WTC11 (cell line): ENCODE measurements around the gene TIAL1. TPM values are rescaled to one million over a fixed set of nuclear protein-coding genes. Genes with fewer than 3 reads are reported as not detected.

Source experiments
- ATAC-seq: fragments of 200-7000 bp; cut with Tn5 transposase; 2 replicates; pipeline ENCODE4 v1.10.0; 2021; ENCODE audit warnings: mild to moderate bottlenecking, moderate library complexity
- CTCF ChIA-PET: fragments of 300-600 bp; sonication (Branson Sonifier 250); formaldehyde crosslinking; loops from one replicate; lab custom pipeline; 2021; ENCODE audit warnings: antibody characterized with exemption; lab: Charles Lee
- POLR2A ChIA-PET: fragments of 350-600 bp; sonication (Branson Sonifier 250); formaldehyde crosslinking; loops from one replicate; lab custom pipeline; 2021; ENCODE audit warnings: antibody characterized with exemption; lab: Charles Lee
- DNase-seq: peaks from one replicate; pipeline ENCODE4 v3.0.0; 2021; ENCODE audit warnings: low spot score
- H3K27ac Mint-ChIP-seq: 2 replicates; pipeline ENCODE4 v1.8.0; 2021; ENCODE audit warnings: mixed read lengths
- H3K27me3 Mint-ChIP-seq: 2 replicates; pipeline ENCODE4 v1.8.0; 2021; ENCODE audit warnings: low read depth, mild to moderate bottlenecking, moderate library complexity, mixed read lengths
- H3K36me3 Mint-ChIP-seq: 2 replicates; pipeline ENCODE4 v1.8.0; 2021; ENCODE audit warnings: mixed read lengths
- H3K4me1 Mint-ChIP-seq: 2 replicates; pipeline ENCODE4 v1.8.0; 2022; ENCODE audit warnings: mixed read lengths
- H3K4me3 Mint-ChIP-seq: 2 replicates; pipeline ENCODE4 v1.8.0; 2021; ENCODE audit warnings: mild to moderate bottlenecking, moderate library complexity, mixed read lengths
- H3K9me3 Mint-ChIP-seq: 2 replicates; pipeline ENCODE4 v1.8.0; 2021; ENCODE audit warnings: mixed read lengths
- ATF1 ChIP-seq: sonication (generic); formaldehyde crosslinking; IDR thresholded peaks from 2 replicates; pipeline ENCODE4 v1.8.1; 2023; ENCODE audit warnings: mild to moderate bottlenecking, moderate library complexity, missing genetic modification reagents
- ATF2 ChIP-seq: sonication (generic); formaldehyde crosslinking; IDR thresholded peaks from 2 replicates; pipeline ENCODE4 v1.8.1; 2022; ENCODE audit warnings: low read depth, missing genetic modification reagents, borderline replicate concordance
- CTCF ChIP-seq: fragments of 200-600 bp; IDR thresholded peaks from 2 replicates; pipeline ENCODE4 v1.8.0; 2022; ENCODE audit warnings: antibody characterized with exemption
- E2F1 ChIP-seq: sonication (generic); formaldehyde crosslinking; IDR thresholded peaks from 2 replicates; pipeline ENCODE4 v1.8.0; 2022; ENCODE audit warnings: mild to moderate bottlenecking, missing genetic modification reagents
- FOXK1 ChIP-seq: sonication (generic); formaldehyde crosslinking; IDR thresholded peaks from 2 replicates; pipeline ENCODE4 v1.8.0; 2022; ENCODE audit warnings: mild to moderate bottlenecking, moderate library complexity, missing genetic modification reagents
- HMGXB4 ChIP-seq: sonication (generic); formaldehyde crosslinking; IDR thresholded peaks from 2 replicates; pipeline ENCODE4 v1.8.1; 2023; ENCODE audit warnings: mild to moderate bottlenecking, moderate library complexity, missing genetic modification reagents
- IRF1 ChIP-seq: sonication (generic); formaldehyde crosslinking; IDR thresholded peaks from 2 replicates; pipeline ENCODE4 v1.8.0; 2023; ENCODE audit warnings: missing genetic modification reagents
- JUN ChIP-seq: sonication (generic); formaldehyde crosslinking; IDR thresholded peaks from 2 replicates; pipeline ENCODE4 v1.8.0; 2023; ENCODE audit warnings: mild to moderate bottlenecking, missing genetic modification reagents
- NFE2L1 ChIP-seq: sonication (generic); formaldehyde crosslinking; IDR thresholded peaks from 2 replicates; pipeline ENCODE4 v1.8.1; 2023; ENCODE audit warnings: missing genetic modification reagents
- NFYB ChIP-seq: sonication (generic); formaldehyde crosslinking; conservative IDR thresholded peaks from 2 replicates; pipeline ENCODE4 v1.8.0; 2022; ENCODE audit warnings: low read depth, missing genetic modification reagents
- ZNF219 ChIP-seq: sonication (generic); formaldehyde crosslinking; IDR thresholded peaks from 2 replicates; pipeline ENCODE4 v1.8.0; 2023; ENCODE audit warnings: missing genetic modification reagents, mild to moderate bottlenecking, borderline replicate concordance
- ZNF423 ChIP-seq: fragments of 250-450 bp; sonication (Bioruptor Pico); IDR thresholded peaks from 2 replicates; pipeline ENCODE4 v2.1.2; 2022; ENCODE audit warnings: mild to moderate bottlenecking, moderate library complexity
- ZNF671 ChIP-seq: fragments of 250-450 bp; sonication (Bioruptor Pico); IDR thresholded peaks from 2 replicates; pipeline ENCODE4 v1.8.0; 2021; ENCODE audit warnings: mild to moderate bottlenecking
- ZSCAN18 ChIP-seq: fragments of 250-450 bp; sonication (Bioruptor Pico); IDR thresholded peaks from 2 replicates; pipeline ENCODE4 v2.1.2; 2022; ENCODE audit warnings: mild to moderate bottlenecking, moderate library complexity
- total RNA-seq: library from RNA; stranded (reverse); gene quantifications from 3 replicates; pipeline ENCODE4 v1.2.3, GENCODE V29; 2021

Gene TIAL1
- total RNA-seq, 1 experiment from 2014 or later = 170 TPM

GRCh38 chr10:119602241-119603095, 5.7 kb upstream of the TIAL1 start:
- Mint-ChIP-seq H3K36me3 (peaks cover 8% of the 10 kb centered on the region), H3K4me1 (peaks cover 5% of the 10 kb centered on the region), H3K27ac (no peak overlapping the region), H3K4me3 (no peak overlapping the region), H3K27me3 (peaks cover 3% of the 10 kb centered on the region; the same call in 1 of the 2 replicates), H3K9me3 (peaks cover 8% of the 10 kb centered on the region)
- ChIA-PET CTCF (interaction anchor here (0.6 to 2.2 kb wide), 37 partner anchors 10 to 403 kb away, joined by 3 to 11 read pairs (median 4); partner anchors contain the start of genes GRK5 and INPP5F), POLR2A (interaction anchor here (1.0 kb wide), 1 partner anchor 59 kb away, joined by 4 read pairs; the partner anchor contains the start of gene RGS10)
- TF ChIP-seq NFE2L1 (CRISPR knock-in tag) (no peak), ZSCAN18 (CRISPR knock-in tag) (no peak), IRF1 (CRISPR knock-in tag) (no peak), ATF2 (CRISPR knock-in tag) (no peak), JUN (no peak), CTCF (0 out of 2 replicates have a peak, but pooled peaks have one; percentile 39), FOXK1 (CRISPR knock-in tag) (no peak), ZNF219 (no peak), E2F1 (no peak), NFYB (CRISPR knock-in tag) (no peak), HMGXB4 (CRISPR knock-in tag) (0 out of 2 replicates have a peak, but pooled peaks have one; percentile 40), ATF1 (CRISPR knock-in tag) (no peak)
- peak; percentile 73 for DNase-seq
- ATAC-seq = peak; percentile 98

- POLR2A ChIA-PET = interaction anchor here (1.4 kb wide), 1 partner anchor 89 kb away, joined by 4 read pairs; no protein-coding TSS in a partner anchor
- H3K4me3 Mint-ChIP-seq = no peak overlapping the region
- TF ChIP-seq ZSCAN18 (CRISPR knock-in tag) (no peak), ZNF423 (CRISPR knock-in tag) (no peak), ZNF671 (CRISPR knock-in tag) (no peak)
- TF ChIP-seq, all 79 proteins: peak for 0
These were observed 1.6 kb upstream of the TIAL1 start for GRCh38 chr10:119598397-119598796.

More at GRCh38 chr10:119598397-119598796, 1.6 kb upstream of the TIAL1 start:
- ATAC-seq = no peak
- Mint-ChIP-seq H3K27me3 (peaks cover 3% of the 10 kb centered on the region; the same call in 1 of the 2 replicates), H3K36me3 (peaks cover 25% of the 10 kb centered on the region), H3K4me1 (peaks cover 22% of the 10 kb centered on the region), H3K9me3 (peaks cover 8% of the 10 kb centered on the region), H3K27ac (no peak overlapping the region)
- no peak for DNase-seq
- CTCF ChIA-PET = interaction anchor here (1.5 kb wide), 1 partner anchor 10 kb away, joined by 12 read pairs; no protein-coding TSS in a partner anchor
